IPS DF 6.9 (cell line): Measurements from ENCODE around the gene FER.
"Not testable (repeated sequence)": the region's sequence is repeated elsewhere in the genome, so short reads cannot be mapped to it uniquely, and the experiment has no call there.

Experiments used
- DNase-seq: peaks from one replicate; pipeline ENCODE4 v3.0.0-alpha.2; 2013; ENCODE audit warnings: low read depth, low spot score
- H3K27ac ChIP-seq: one replicate; pipeline ENCODE4 v1.5.1; 2013; ENCODE audit warnings: low read length, control low read depth
- H3K27me3 ChIP-seq: 2 replicates; pipeline ENCODE4 v1.6.1; 2013; ENCODE audit warnings: mild to moderate bottlenecking, low read length; ENCODE audit not compliant: control insufficient read depth, insufficient read depth
- H3K36me3 ChIP-seq: 2 replicates; pipeline ENCODE4 v1.6.1; 2013; ENCODE audit warnings: low read length; ENCODE audit not compliant: control insufficient read depth, insufficient read depth
- H3K4me1 ChIP-seq: 2 replicates; pipeline ENCODE4 v1.6.1; 2013; ENCODE audit warnings: low read length; ENCODE audit not compliant: control insufficient read depth, insufficient read depth
- H3K4me3 ChIP-seq: 2 replicates; pipeline ENCODE4 v1.5.1; 2013; ENCODE audit warnings: mild to moderate bottlenecking, low read length
- H3K9me3 ChIP-seq: 2 replicates; pipeline ENCODE4 v1.6.1; 2013; ENCODE audit warnings: low read length, inconsistent platforms; ENCODE audit not compliant: control insufficient read depth, insufficient read depth
- WGBS: extraction: QIAGEN DNeasy Blood & Tissue Kit; methylation state at CpG from one replicate; pipeline ENCODE4 v1.1.7; 2013; ENCODE audit warnings: mixed read lengths, missing lambda C conversion rate; ENCODE audit not compliant: insufficient read length, insufficient coverage; 5-methylcytosine and 5-hydroxymethylcytosine counted together

Gene FER

DNA sequence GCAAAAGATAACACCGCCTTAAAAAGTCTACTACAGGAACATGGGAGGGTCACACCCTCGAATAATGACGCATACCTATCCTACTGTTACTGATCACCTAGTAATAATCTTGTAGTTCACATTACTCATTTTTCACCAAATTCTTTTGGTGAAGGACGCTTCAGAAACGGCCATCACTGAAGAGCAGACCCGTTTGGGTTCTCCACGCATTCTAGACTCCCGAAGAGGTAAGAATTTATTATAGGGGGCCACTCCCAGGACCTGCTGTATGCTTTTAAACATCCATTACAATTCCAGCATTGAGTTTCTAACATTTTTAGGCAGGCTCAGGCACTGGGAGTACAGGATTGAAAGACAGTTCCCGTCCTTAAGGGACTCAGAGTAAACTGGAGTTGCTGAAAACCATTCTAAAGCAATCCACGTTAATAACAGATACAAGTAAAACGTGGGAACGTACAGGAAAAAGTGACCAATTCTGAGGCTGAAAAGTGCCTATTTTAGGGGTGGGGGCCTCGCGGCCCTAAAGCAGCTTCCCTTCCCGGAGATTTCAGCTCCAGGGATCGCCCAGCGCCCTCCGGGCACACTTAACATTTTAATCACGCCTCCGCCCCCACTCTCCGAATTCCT, at the start of gene FER:
Gene FER, plus strand, starts transcription at position 124 of the 627 bp plus-strand sequence. CDS start 50,286 bp downstream, outside the sequence.
- Histone ChIP-seq H3K36me3 (no peaks in the 10 kb centered on the region), H3K9me3 (no peaks in the 10 kb centered on the region), H3K27me3 (no peaks in the 10 kb centered on the region), H3K4me3 (peak within 1 kb of the TSS; percentile 91; the same call in 1 of the 2 replicates), H3K4me1 (no peaks in the 10 kb centered on the region), H3K27ac (no peak within 1 kb of the TSS)
- no CpG with 5 or more reads among the region's 21 CpGs for WGBS
- no peak for DNase-seq

DNA sequence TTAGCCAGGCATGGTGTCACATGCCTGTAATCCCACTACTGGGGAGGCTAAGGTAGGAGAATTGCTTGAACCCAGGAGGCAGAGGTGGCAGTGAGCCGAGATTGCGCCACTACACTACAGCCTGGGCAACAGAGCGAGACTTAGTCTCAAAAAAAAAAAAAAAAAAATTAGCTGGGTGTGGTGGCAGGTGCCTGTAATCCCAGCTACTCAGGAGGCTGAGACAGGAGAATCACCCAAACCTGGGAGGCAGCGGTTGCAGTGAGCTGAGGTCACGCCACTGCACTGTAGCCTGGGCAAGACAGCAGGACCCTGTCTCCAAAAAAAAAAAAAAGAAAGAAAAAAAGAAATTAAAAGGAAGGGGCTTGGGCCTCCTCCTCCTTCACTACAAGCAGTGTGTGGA, 47.3 kb upstream of the FER start:
- H3K4me1 ChIP-seq, DNase-seq, H3K27me3 ChIP-seq, H3K4me3 ChIP-seq, H3K36me3 ChIP-seq, H3K9me3 ChIP-seq, H3K27ac ChIP-seq: not testable (repeated sequence)
- WGBS, result no CpG with 5 or more reads among the region's 5 CpGs

DNA sequence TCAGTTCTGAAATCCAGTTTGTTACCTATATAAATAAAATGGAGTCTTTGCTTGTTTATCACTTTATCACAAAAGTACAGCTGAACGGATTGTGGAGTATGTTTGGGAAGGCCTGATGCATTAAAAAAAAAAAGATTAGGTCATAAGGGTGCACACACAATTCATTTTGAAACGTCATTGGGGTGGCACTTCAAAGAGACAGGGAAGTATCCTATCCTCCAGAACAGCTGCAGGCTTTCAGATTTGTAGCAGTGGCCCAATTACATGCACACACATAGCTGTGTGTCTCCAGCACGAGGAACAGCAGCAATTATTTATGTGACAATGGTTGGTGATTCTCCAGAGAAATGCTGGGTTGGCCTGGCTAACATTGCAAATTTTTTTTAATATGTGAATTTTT, 46.8 kb upstream of the FER start:
- H3K27me3 ChIP-seq, result no peaks in the 10 kb centered on the region

DNA sequence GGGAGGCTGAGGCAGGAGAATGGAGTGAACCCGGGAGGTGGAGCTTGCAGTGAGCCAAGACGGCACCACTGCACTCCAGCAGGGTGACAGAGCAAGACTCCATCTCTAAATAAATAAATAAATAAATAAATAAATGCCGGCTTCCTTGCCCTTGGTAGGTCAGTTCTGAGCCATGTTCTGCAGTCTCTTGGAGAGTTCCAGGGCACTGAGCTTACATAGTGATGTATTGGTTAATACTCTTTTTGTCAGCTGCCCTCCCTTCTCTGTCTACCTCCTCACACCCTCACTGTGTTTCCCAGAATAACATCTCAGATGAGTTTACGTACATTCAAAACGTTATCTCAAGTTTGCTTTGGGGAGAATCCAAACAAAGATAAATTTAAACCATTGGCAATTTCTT, 45.2 kb upstream of the FER start:
- H3K4me3 ChIP-seq, result no peak overlapping the region
- H3K27me3 ChIP-seq, result no peaks in the 10 kb centered on the region
- WGBS, result no CpG with 5 or more reads among the region's 5 CpGs
- no peaks in the 10 kb centered on the region for H3K4me1 ChIP-seq
- no peaks in the 10 kb centered on the region for H3K9me3 ChIP-seq
- DNase-seq, result no peak
- H3K27ac ChIP-seq, result no peak overlapping the region
- H3K36me3 ChIP-seq, result no peaks in the 10 kb centered on the region

More for the DNA sequence above, 46.8 kb upstream of the FER start:
- no peak for DNase-seq
- Histone ChIP-seq H3K9me3 (no peaks in the 10 kb centered on the region), H3K36me3 (no peaks in the 10 kb centered on the region), H3K27ac (no peak overlapping the region), H3K4me3 (no peak overlapping the region), H3K4me1 (no peaks in the 10 kb centered on the region)
- WGBS, result no CpG with 5 or more reads among the region's 3 CpGs

DNA sequence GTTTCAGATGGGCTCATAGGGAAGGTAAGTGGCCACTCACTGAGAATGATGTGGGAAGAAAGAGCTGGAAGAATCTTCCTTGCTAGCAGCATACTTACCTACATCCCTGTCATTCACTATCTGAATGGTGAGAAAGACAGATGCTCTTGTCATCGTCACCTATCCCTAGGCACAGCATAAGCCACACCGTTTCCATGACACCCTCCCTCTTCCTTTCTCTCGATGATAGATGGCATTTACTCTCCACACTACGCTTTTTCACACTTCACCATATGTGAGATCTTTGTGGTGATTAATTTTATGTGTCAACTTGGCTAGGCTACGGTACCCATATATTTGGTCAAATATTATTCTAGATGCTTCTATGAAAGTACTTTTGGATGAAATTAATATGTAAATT, 44.4 kb upstream of the FER start:
- no CpG with 5 or more reads among the region's 5 CpGs for WGBS
- no peaks in the 10 kb centered on the region for H3K9me3 ChIP-seq
- no peak overlapping the region for H3K4me3 ChIP-seq
- DNase-seq, result no peak
- H3K27ac ChIP-seq, result no peak overlapping the region
- no peaks in the 10 kb centered on the region for H3K4me1 ChIP-seq
- no peaks in the 10 kb centered on the region for H3K27me3 ChIP-seq
- H3K36me3 ChIP-seq, result no peaks in the 10 kb centered on the region

DNA sequence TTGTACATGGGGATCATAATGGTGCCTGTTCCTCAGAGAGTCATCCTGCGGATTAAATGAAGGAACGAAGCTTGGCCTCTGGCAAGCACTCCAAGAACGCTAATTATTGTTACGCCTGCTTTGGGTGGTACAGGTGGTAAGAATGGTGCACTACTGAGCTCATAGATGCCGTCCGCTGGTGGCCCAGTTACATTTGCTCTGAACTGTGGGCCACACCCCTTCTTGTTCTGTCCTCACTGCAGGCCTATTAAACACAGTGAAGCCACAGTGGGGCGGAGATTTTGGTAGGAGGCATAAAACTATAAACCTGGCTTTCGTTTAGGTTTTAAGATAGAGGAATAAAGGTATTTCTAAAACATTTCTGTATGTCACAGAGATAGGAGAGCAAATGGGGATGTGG, 40.6 kb upstream of the FER start:
- no peaks in the 10 kb centered on the region for H3K36me3 ChIP-seq
- DNase-seq, result no peak
- no peaks in the 10 kb centered on the region for H3K9me3 ChIP-seq
- no peaks in the 10 kb centered on the region for H3K4me1 ChIP-seq
- no peak overlapping the region for H3K4me3 ChIP-seq
- no peaks in the 10 kb centered on the region for H3K27me3 ChIP-seq
- WGBS, result no CpG with 5 or more reads among the region's 8 CpGs
- H3K27ac ChIP-seq, result no peak overlapping the region

DNA sequence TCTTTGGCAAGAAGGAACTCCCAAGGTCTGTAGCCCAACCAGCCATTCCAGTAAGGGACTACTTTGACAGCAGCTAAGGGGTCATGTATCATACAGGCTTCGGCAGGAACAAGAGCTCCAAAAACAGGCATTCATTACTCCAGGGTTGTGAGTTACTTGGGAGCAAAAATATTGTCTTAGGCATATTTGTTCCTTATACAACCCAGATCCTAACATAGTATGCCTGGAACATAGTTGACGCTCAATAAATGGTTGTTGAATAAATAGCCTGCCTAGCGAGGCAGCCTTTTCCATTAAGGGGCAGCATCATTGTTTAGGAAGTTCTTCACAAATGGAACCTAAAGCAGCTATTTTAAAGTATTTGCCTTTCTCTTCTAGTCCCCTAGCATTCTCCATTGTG, 35.8 kb upstream of the FER start:
- Histone ChIP-seq H3K27me3 (no peaks in the 10 kb centered on the region), H3K4me3 (no peak overlapping the region), H3K4me1 (no peaks in the 10 kb centered on the region), H3K36me3 (no peaks in the 10 kb centered on the region), H3K27ac (no peak overlapping the region), H3K9me3 (no peaks in the 10 kb centered on the region)
- DNase-seq, result no peak
- no CpG with 5 or more reads among the region's 3 CpGs for WGBS

DNA sequence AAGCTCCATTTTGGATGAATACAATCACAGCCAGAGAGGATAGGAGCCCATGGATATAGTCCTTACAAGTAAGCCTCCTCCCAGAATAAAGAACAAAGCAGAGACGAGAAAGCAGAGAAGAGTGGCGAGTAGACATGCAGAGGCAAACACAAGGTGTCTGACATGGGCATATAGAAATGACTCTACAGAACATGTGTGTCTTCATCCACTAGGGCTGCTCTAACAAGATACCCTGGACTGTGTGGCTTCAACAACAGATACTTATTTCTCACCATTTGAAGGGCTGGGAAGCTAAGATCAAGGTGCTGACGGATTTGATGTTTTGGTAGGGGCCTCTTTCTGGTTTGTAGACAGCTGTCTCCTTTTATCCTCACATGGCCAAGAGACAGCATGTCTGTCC, 32.3 kb upstream of the FER start:
- Histone ChIP-seq H3K27ac (no peak overlapping the region), H3K36me3 (no peaks in the 10 kb centered on the region), H3K9me3 (no peaks in the 10 kb centered on the region), H3K4me1 (no peaks in the 10 kb centered on the region), H3K4me3 (no peak overlapping the region), H3K27me3 (no peaks in the 10 kb centered on the region)
- WGBS, result no CpG with 5 or more reads among the region's 3 CpGs
- no peak for DNase-seq

DNA sequence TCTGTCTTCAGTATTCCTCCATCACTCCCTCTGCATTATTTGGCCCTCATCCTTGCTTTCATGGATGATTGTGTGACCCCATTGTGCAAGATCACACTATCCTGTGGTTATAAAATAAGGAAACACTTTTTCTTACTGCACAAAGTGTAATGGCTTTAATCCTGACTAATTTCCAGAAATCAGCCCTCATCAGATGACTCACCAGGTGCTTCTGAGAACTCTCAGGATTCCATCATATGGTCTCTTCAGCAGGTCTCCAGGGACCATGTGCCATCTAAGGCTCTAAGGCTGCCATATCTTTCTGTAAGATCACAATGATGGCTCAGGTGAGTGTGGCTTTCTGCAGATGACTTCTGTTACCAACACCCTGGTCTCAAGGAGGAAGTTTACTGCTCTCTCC, 27.3 kb upstream of the FER start:
- H3K27ac ChIP-seq, result no peak overlapping the region
- DNase-seq, result no peak
- no peaks in the 10 kb centered on the region for H3K9me3 ChIP-seq
- H3K27me3 ChIP-seq, result no peaks in the 10 kb centered on the region
- no peaks in the 10 kb centered on the region for H3K36me3 ChIP-seq
- no peak overlapping the region for H3K4me3 ChIP-seq
- no peaks in the 10 kb centered on the region for H3K4me1 ChIP-seq

DNA sequence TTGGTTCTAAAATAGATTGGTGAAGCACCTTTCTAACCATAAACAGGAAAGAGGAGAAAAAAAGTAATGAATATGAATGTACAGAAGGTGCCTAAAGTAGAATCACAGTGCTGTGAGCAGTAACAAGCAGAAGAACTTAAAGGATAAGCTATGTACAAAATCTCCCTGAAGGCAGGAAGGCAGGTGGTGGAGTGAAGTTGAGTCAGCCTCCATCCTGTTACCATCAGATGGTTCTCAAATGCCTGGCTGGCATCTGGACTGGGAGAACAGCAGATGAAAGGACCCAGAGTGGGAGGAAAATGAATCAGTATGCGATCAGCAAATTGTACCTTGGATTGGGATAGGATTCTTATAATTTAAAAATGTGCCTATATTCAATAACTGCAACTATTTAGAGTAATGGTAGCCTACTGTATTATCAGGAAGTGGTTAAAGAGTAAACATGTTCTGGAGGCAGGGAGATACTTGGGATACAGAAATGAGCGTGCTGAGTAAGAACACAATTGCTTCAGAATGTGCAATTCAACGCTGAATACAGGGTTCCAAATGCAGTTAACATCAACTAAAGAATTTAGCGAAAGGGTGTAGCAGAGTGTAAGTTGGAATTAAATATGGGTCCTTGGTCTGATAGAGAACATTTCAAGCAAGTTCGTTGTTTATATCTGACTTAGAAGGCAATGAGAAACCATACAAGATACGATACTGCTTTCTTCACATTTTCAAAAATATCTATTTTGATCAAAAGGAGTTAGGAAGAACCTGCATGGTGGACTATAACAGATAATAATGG, 21.1 kb upstream of the FER start:
- Histone ChIP-seq H3K9me3 (no peaks in the 10 kb centered on the region), H3K4me1 (0 out of 2 replicates have a peak, but pooled peaks cover 2% of the 10 kb centered on the region), H3K4me3 (no peak overlapping the region), H3K27ac (no peak overlapping the region), H3K36me3 (no peaks in the 10 kb centered on the region), H3K27me3 (no peaks in the 10 kb centered on the region)
- WGBS, result no CpG with 5 or more reads among the region's 6 CpGs
- DNase-seq, result no peak

DNA sequence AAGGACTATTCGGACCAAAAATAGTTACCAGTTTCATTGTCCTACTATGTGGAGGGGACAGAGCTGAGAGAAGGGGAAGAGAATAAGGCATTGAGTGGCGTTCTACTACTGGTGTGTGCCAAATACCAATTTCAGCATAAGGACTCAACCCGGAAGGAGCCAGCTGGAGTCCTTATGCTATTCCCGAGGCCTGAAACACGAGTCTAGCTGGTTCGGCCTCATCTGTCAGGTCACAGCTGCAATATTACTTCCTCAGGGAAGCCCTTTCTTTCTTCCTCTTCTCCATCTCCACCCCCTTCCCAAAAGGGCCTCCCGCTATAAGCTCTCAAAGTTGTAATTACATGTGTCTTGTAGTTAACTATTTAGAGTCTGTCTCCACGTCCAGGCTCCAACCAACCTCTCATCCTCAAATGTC, 20.5 kb upstream of the FER start:
- H3K4me3 ChIP-seq, result peak overlapping the region; percentile 53; the same call in 1 of the 2 replicates
- H3K4me1 ChIP-seq, result 0 out of 2 replicates have a peak, but pooled peaks cover 2% of the 10 kb centered on the region
- no peaks in the 10 kb centered on the region for H3K36me3 ChIP-seq
- H3K27me3 ChIP-seq, result no peaks in the 10 kb centered on the region
- no CpG with 5 or more reads among the region's 8 CpGs for WGBS
- H3K27ac ChIP-seq, result no peak overlapping the region
- no peak for DNase-seq
- H3K9me3 ChIP-seq, result no peaks in the 10 kb centered on the region
